WTC11 (cell line): Measurements from ENCODE around the gene KLK12.

Source experiments
- FOXK1 ChIP-seq: sonication (generic); formaldehyde crosslinking; IDR thresholded peaks from 2 replicates; pipeline ENCODE4 v1.8.0; 2022; ENCODE audit warnings: mild to moderate bottlenecking, moderate library complexity, missing genetic modification reagents
- JAZF1 ChIP-seq: fragments of 250-450 bp; sonication (Bioruptor Pico); IDR thresholded peaks from 2 replicates; pipeline ENCODE4 v1.9.0; 2021; ENCODE audit warnings: moderate library complexity, mild to moderate bottlenecking, inconsistent platforms
- MXD4 ChIP-seq: fragments of 250-450 bp; sonication (Bioruptor Pico); IDR thresholded peaks from 2 replicates; pipeline ENCODE4 v1.8.0; 2021; ENCODE audit warnings: mild to moderate bottlenecking, moderate library complexity, borderline replicate concordance
- NFE2L1 ChIP-seq: sonication (generic); formaldehyde crosslinking; IDR thresholded peaks from 2 replicates; pipeline ENCODE4 v1.8.1; 2023; ENCODE audit warnings: missing genetic modification reagents
- NFYB ChIP-seq: sonication (generic); formaldehyde crosslinking; conservative IDR thresholded peaks from 2 replicates; pipeline ENCODE4 v1.8.0; 2022; ENCODE audit warnings: low read depth, missing genetic modification reagents
- TF ChIP-seq, protein P1 (sequence below): fragments of 200-600 bp; IDR thresholded peaks from 2 replicates; pipeline ENCODE4 v1.8.0; 2022; ENCODE audit warnings: antibody characterized with exemption
- TF ChIP-seq, protein P2 (sequence below): sonication (generic); formaldehyde crosslinking; IDR thresholded peaks from 2 replicates; pipeline ENCODE4 v1.8.0; 2022; ENCODE audit warnings: mild to moderate bottlenecking, missing genetic modification reagents

DNA sequence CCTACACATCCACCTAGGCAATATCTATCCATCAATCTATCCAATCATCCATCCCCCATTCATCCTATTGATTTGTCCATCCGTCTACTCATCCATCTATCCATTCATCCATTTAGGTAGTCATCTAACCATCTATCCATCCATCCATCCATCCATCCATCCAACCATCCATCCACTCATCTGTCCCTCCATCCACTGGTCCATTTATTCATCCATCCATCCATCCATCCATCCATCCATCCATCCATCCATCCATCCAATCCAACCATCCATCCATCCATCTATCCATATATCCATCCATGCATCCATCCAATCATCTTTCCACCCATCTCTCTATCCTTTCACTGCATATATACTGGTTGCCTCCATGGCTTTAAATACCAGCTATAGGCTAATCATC lies 26.2 kb upstream of the KLK12 start:
- TF ChIP-seq, protein P1, sequence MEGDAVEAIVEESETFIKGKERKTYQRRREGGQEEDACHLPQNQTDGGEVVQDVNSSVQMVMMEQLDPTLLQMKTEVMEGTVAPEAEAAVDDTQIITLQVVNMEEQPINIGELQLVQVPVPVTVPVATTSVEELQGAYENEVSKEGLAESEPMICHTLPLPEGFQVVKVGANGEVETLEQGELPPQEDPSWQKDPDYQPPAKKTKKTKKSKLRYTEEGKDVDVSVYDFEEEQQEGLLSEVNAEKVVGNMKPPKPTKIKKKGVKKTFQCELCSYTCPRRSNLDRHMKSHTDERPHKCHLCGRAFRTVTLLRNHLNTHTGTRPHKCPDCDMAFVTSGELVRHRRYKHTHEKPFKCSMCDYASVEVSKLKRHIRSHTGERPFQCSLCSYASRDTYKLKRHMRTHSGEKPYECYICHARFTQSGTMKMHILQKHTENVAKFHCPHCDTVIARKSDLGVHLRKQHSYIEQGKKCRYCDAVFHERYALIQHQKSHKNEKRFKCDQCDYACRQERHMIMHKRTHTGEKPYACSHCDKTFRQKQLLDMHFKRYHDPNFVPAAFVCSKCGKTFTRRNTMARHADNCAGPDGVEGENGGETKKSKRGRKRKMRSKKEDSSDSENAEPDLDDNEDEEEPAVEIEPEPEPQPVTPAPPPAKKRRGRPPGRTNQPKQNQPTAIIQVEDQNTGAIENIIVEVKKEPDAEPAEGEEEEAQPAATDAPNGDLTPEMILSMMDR, result no peak
- TF ChIP-seq JAZF1 (CRISPR knock-in tag) (no peak), FOXK1 (CRISPR knock-in tag) (no peak), MXD4 (no peak), NFYB (no peak), NFE2L1 (CRISPR knock-in tag) (no peak)
- TF ChIP-seq, protein P2, sequence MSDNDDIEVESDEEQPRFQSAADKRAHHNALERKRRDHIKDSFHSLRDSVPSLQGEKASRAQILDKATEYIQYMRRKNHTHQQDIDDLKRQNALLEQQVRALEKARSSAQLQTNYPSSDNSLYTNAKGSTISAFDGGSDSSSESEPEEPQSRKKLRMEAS (CRISPR knock-in tag), result no peak
